Sigmoid colon (tissue), 4 donors: ENCODE results near the gene SNX27.

Source experiments
- POLR2A ChIP-seq, 2 donors: fragments of 450-650 bp; IDR thresholded peaks; one replicate each; pipeline ENCODE4 v1.6.1; 2016; ENCODE audit warnings: antibody characterized with exemption in 2 of 2, mild to moderate bottlenecking in 2 of 2, moderate library complexity in 2 of 2
- POLR2AphosphoS5 ChIP-seq, 4 donors: sonication (generic); formaldehyde crosslinking; IDR thresholded peaks; one replicate each; pipeline ENCODE4 v1.6.1; 2017; ENCODE audit warnings: antibody characterized with exemption in 4 of 4

GRCh38 chr1:151583796-151584195 lies 28.1 kb upstream of the SNX27 start:
- TF ChIP-seq POLR2A (IDR thresholded peaks at IDR 0.05) (no peak), POLR2AphosphoS5 (IDR thresholded peaks at IDR 0.05) (no peak)
